Endothelial cell of umbilical vein (primary cell): ENCODE results near the gene MINDY3. TPM values are rescaled to one million over a fixed set of nuclear protein-coding genes. Genes with fewer than 3 reads are reported as not detected.

Experiments used
- BruUV-seq: library from RNA; stranded (reverse); fragments of 400-500 nt; replicated peaks from 2 replicates; lab custom pipeline; 2021; lab: Mats Ljungman, UMichigan
- CTCF ChIA-PET: fragments of 300-600, 350-600 bp; sonication (Branson Sonifier 250); formaldehyde crosslinking; loops from one replicate; lab custom pipeline; 2021; ENCODE audit warnings: antibody characterized with exemption, inconsistent platforms; lab: Charles Lee
- POLR2A ChIA-PET: fragments of 300-600, 350-600 bp; sonication (Branson Sonifier 250); formaldehyde crosslinking; loops from one replicate; lab custom pipeline; 2021; ENCODE audit warnings: antibody characterized with exemption, inconsistent platforms; lab: Charles Lee
- DNase-seq: peaks from one replicate; pipeline ENCODE4 v3.0.0-alpha.2; 2011; ENCODE audit warnings: low read depth, low spot score
- FAIRE-seq: peaks from 2 replicates; lab custom pipeline; 2011; peaks lifted over from hg19 to GRCh38; lab: Jason Lieb, UNC
- H2AFZ ChIP-seq: 2 replicates; pipeline ENCODE4 v1.6.0; 2012; ENCODE audit warnings: low read depth, low read length, control low read depth, inconsistent platforms
- H3K27ac ChIP-seq: 2 replicates; pipeline ENCODE4 v1.5.1; 2011; ENCODE audit warnings: low read depth, mild to moderate bottlenecking, control low read depth, low read length, moderate library complexity; ENCODE audit not compliant: insufficient read depth
- H3K27me3 ChIP-seq, 2 experiments: 2 replicates each; pipeline versions ENCODE4 v1.6.0 to v1.6.1; 2011; ENCODE audit warnings: low read length in 2 of 2, mixed read lengths in 1 of 2; ENCODE audit not compliant: control insufficient read depth in 2 of 2, insufficient read depth in 2 of 2
- H3K36me3 ChIP-seq, 2 experiments: 2 replicates in 1 of 2; 3 replicates in 1 of 2; pipeline ENCODE4 v1.5.1; 2011; ENCODE audit warnings: low read length in 2 of 2, mild to moderate bottlenecking in 1 of 2, moderate library complexity in 1 of 2; ENCODE audit not compliant: control insufficient read depth in 2 of 2, insufficient read depth in 2 of 2; ENCODE audit errors: extremely low read depth in 1 of 2
- H3K4me1 ChIP-seq: 3 replicates; pipeline ENCODE4 v1.5.1; 2011; ENCODE audit warnings: mild to moderate bottlenecking, low read length; ENCODE audit not compliant: control insufficient read depth, insufficient read depth; ENCODE audit errors: extremely low read depth
- H3K4me2 ChIP-seq: 2 replicates; pipeline ENCODE4 v1.6.1; 2011; ENCODE audit warnings: low read length, control low read depth, mixed read lengths; ENCODE audit not compliant: insufficient read depth
- H3K4me3 ChIP-seq, 3 experiments: fragments of 200-600 bp in 1 of 3; sonication (generic), shearing (Covaris generic) in 1 of 3; replicated peaks in 1 of 3; 2 replicates each; pipeline ENCODE4 v1.5.1; 2011 to 2016; ENCODE audit warnings: control low read depth in 3 of 3, low read length in 3 of 3, mild to moderate bottlenecking in 2 of 3, inconsistent platforms in 1 of 3, low read depth in 1 of 3, moderate library complexity in 1 of 3; ENCODE audit not compliant: insufficient read depth in 1 of 3
- H3K79me2 ChIP-seq: 2 replicates; pipeline ENCODE4 v1.6.0; 2012; ENCODE audit warnings: low read length, inconsistent platforms; ENCODE audit not compliant: control insufficient read depth, insufficient read depth
- H3K9ac ChIP-seq: replicated peaks from 2 replicates; pipeline ENCODE3; 2011; ENCODE audit warnings: low read length, control low read depth; ENCODE audit not compliant: insufficient read depth; ENCODE audit errors: extremely low read depth
- H3K9me1 ChIP-seq: replicated peaks from 3 replicates; pipeline ENCODE4 v1.6.0; 2011; ENCODE audit warnings: mild to moderate bottlenecking, low read length; ENCODE audit not compliant: control insufficient read depth, insufficient read depth; ENCODE audit errors: extremely low read depth
- H3K9me3 ChIP-seq: replicated peaks from 2 replicates; pipeline ENCODE4 v1.5.1; 2012; ENCODE audit warnings: low read length, inconsistent platforms; ENCODE audit not compliant: control insufficient read depth, insufficient read depth
- H4K20me1 ChIP-seq: replicated peaks from 2 replicates; pipeline ENCODE3; 2011; ENCODE audit warnings: mild to moderate bottlenecking, low read length; ENCODE audit not compliant: control insufficient read depth, insufficient read depth; ENCODE audit errors: extremely low read depth
- EZH2 ChIP-seq: IDR thresholded peaks from 2 replicates; pipeline ENCODE4 v1.6.1; 2012; ENCODE audit warnings: borderline replicate concordance, low read depth, mild to moderate bottlenecking, moderate library complexity, low read length, inconsistent platforms; ENCODE audit not compliant: severe bottlenecking
- GATA2 ChIP-seq: IDR thresholded peaks from 2 replicates; pipeline ENCODE4 v1.7.0; 2011; ENCODE audit warnings: low read depth, mild to moderate bottlenecking, moderate library complexity, mixed read lengths, low read length; ENCODE audit not compliant: insufficient read length, insufficient read depth
- MAX ChIP-seq: IDR thresholded peaks from 2 replicates; pipeline ENCODE4 v1.6.1; 2011; ENCODE audit not compliant: insufficient read depth, insufficient read length
- MYC ChIP-seq: IDR thresholded peaks from one replicate; pipeline ENCODE4 v1.6.1; 2011; ENCODE audit warnings: mild to moderate bottlenecking, low read depth, low read length
- POLR2A ChIP-seq: IDR thresholded peaks from 2 replicates; pipeline ENCODE4 v1.6.1; 2012; ENCODE audit warnings: low read depth, mild to moderate bottlenecking, control low read depth, low read length
- POLR2AphosphoS5 ChIP-seq: IDR thresholded peaks from 2 replicates; pipeline ENCODE4 v1.6.1; 2012; ENCODE audit warnings: low read depth, mild to moderate bottlenecking, control low read depth, low read length, moderate library complexity; ENCODE audit not compliant: insufficient read depth
- dilution Hi-C: fragments of 300-500 bp; cut with MboI; formaldehyde crosslinking; loops from one replicate; pipeline ENCODE4 v1.15.0; 2019; ENCODE audit warnings: low sequenced_read_pairs; ENCODE audit not compliant: extremely low pct_ligation_motif_present
- intact Hi-C: fragments of 100-400 bp; cut with micrococcal nuclease; formaldehyde crosslinking; loops from one replicate; pipeline ENCODE4 v1.10.0; 2022
- polyA plus RNA-seq, 4 experiments: library from polyadenylated mRNA; depleted of rRNA in 3 of 4; stranded (reverse) in 3 of 4; unstranded in 1 of 4; fragments of >200 nt; gene quantifications; 2 replicates each; pipeline versions ENCODE4 v1.2.1 to v1.2.3, GENCODE V29; 2011 to 2012; ENCODE audit warnings: missing spikeins in 1 of 4
- total RNA-seq: library from RNA; stranded (reverse); gene quantifications from 2 replicates; pipeline ENCODE4 v1.2.3, GENCODE V29; 2021

MINDY3 gene
- total and polyA plus RNA-seq, 2 donors (not counting 3 experiments of a cell fraction or from before 2014, with no cell fraction given): 7.5 to 20.2 TPM

DNA sequence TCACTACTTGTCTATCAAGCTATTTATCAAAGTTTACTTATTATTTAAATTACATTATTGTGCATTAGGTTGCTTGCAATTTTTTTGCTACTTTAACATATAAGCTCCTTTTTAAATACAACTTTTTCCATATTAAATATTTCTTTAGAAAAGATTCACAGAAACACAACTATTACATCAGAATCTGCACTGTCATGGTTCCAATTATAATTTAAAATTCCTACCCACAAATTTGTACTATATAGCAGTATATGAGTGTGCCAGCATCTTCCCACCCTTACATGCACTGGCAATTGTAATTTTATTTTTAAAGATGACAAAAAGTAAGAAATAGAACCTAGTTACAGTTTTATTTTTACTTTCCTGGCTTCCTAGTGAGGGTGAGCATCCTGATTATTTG lies 15.8 kb downstream of the MINDY3 start:
- H3K27ac ChIP-seq: no peak overlapping the region
- DNase-seq: no peak
- H2AFZ ChIP-seq: no peak overlapping the region
- no peaks in the 10 kb centered on the region for H3K9me1 ChIP-seq
- no peaks in the 10 kb centered on the region for H3K79me2 ChIP-seq
- TF ChIP-seq MYC: no peak
- TF ChIP-seq POLR2AphosphoS5: no peak
- no peak for TF ChIP-seq EZH2
- TF ChIP-seq POLR2A: no peak
- no peak for TF ChIP-seq MAX
- no peak for TF ChIP-seq GATA2
- H3K4me3 ChIP-seq: no peak overlapping the region
- no TSS peak for BruUV-seq
- H4K20me1 ChIP-seq: no peaks in the 10 kb centered on the region
- no peak overlapping the region for H3K9ac ChIP-seq
- POLR2A ChIA-PET: no interaction called here
- no peaks in the 10 kb centered on the region for H3K27me3 ChIP-seq
- H3K9me3 ChIP-seq: no peaks in the 10 kb centered on the region
- H3K4me1 ChIP-seq: no peaks in the 10 kb centered on the region
- dilution Hi-C loops (no loop called here), intact Hi-C loops (no loop called here)
- H3K36me3 ChIP-seq: peaks cover 0 to 2% of the 10 kb centered on the region in 2 experiments
- CTCF ChIA-PET: interaction anchor here (1.1 to 2.7 kb wide), 2 partner anchors 9 to 12 kb away, joined by 7 to 14 read pairs; no protein-coding TSS in a partner anchor
- FAIRE-seq: no peak
- H3K4me2 ChIP-seq: no peak overlapping the region

GRCh38 chr10:15843695-15844094 lies 16.6 kb downstream of the MINDY3 start:
- no peak overlapping the region for H3K4me3 ChIP-seq
- H2AFZ ChIP-seq: no peak overlapping the region
- DNase-seq: no peak
- no peaks in the 10 kb centered on the region for H3K4me1 ChIP-seq
- ChIA-PET POLR2A (no interaction called here), CTCF (interaction anchor here (1.1 to 2.7 kb wide), 2 partner anchors 10 to 13 kb away, joined by 7 to 14 read pairs; no protein-coding TSS in a partner anchor)
- no peaks in the 10 kb centered on the region for H4K20me1 ChIP-seq
- no peaks in the 10 kb centered on the region for H3K79me2 ChIP-seq
- no peaks in the 10 kb centered on the region for H3K27me3 ChIP-seq
- dilution Hi-C loops (no loop called here), intact Hi-C loops (no loop called here)
- H3K9me3 ChIP-seq: no peaks in the 10 kb centered on the region
- H3K27ac ChIP-seq: no peak overlapping the region
- peaks cover 0 to 2% of the 10 kb centered on the region in 2 experiments for H3K36me3 ChIP-seq
- FAIRE-seq: no peak
- no peak for TF ChIP-seq EZH2
- H3K9ac ChIP-seq: no peak overlapping the region
- H3K4me2 ChIP-seq: no peak overlapping the region
- BruUV-seq: no TSS peak
- H3K9me1 ChIP-seq: no peaks in the 10 kb centered on the region
